HCT116 (cell line): ENCODE results near the gene TXNDC12.

Experiments used
- CEBPB ChIP-seq: IDR thresholded peaks from 2 replicates; pipeline ENCODE4 v1.6.1; 2012; ENCODE audit warnings: low read depth
- CTCF ChIP-seq, 3 experiments: fragments of 200-600 bp in 1 of 3; sonication (generic) in 1 of 3; IDR thresholded peaks in 2 of 3; conservative IDR thresholded peaks in 1 of 3; 2 replicates each; pipeline ENCODE4 v1.5.1; 2012 to 2017; ENCODE audit warnings: low read depth in 2 of 3, low read length in 2 of 3, antibody characterized with exemption in 1 of 3, borderline replicate concordance in 1 of 3, control low read depth in 1 of 3, mild to moderate bottlenecking in 1 of 3, mixed read lengths in 1 of 3, mixed run types in 1 of 3, moderate library complexity in 1 of 3; ENCODE audit not compliant: insufficient read depth in 1 of 3
- MAX ChIP-seq: IDR thresholded peaks from 2 replicates; pipeline ENCODE4 v1.6.1; 2012
- SP1 ChIP-seq: IDR thresholded peaks from 2 replicates; pipeline ENCODE4 v1.6.1; 2012; ENCODE audit warnings: low read depth

- no peak for TF ChIP-seq SP1
- TF ChIP-seq CEBPB: no peak
- TF ChIP-seq CTCF (IDR thresholded peaks at IDR 0.05 in 2 of 3, conservative IDR thresholded peaks at IDR 0.05 in 1 of 3; ENCODE audit: borderline replicate concordance in 1 of 3, insufficient read depth in 1 of 3, low read depth in 2 of 3, low read length in 2 of 3): no peak
- TF ChIP-seq MAX: no peak
Observed at GRCh38 chr1:52072291-52072690, 17.3 kb upstream of the TXNDC12 start.
